Bronchial epithelial cell (primary cell): ENCODE data around the gene SGPP2. TPM values are rescaled to one million over a fixed set of nuclear protein-coding genes. Genes with fewer than 3 reads are reported as not detected.

ENCODE experiments used
- DNase-seq: peaks from one replicate; pipeline ENCODE4 v3.0.0-alpha.2; 2010; ENCODE audit warnings: low read depth
- FAIRE-seq: peaks from 2 replicates; lab custom pipeline; 2011; peaks lifted over from hg19 to GRCh38; lab: Jason Lieb, UNC
- H3K27me3 ChIP-seq: 2 replicates; pipeline ENCODE4 v1.5.1; 2011; ENCODE audit warnings: low read length; ENCODE audit not compliant: control insufficient read depth, insufficient read depth
- H3K36me3 ChIP-seq: 2 replicates; pipeline ENCODE4 v1.5.1; 2011; ENCODE audit warnings: low read length; ENCODE audit not compliant: control insufficient read depth, insufficient read depth
- H3K4me3 ChIP-seq: 2 replicates; pipeline ENCODE4 v1.5.1; 2011; ENCODE audit warnings: mild to moderate bottlenecking, low read depth, low read length, control low read depth
- CTCF ChIP-seq: IDR thresholded peaks from 2 replicates; pipeline ENCODE4 v1.5.1; 2011; ENCODE audit warnings: mild to moderate bottlenecking, moderate library complexity, low read length, control low read depth, inconsistent platforms; ENCODE audit not compliant: insufficient read depth, severe bottlenecking
- total RNA-seq: library from RNA; depleted of rRNA; stranded (reverse); fragments of >200 nt; gene quantifications from 2 replicates; pipeline ENCODE4 v1.2.1, GENCODE V29; 2014

The SGPP2 gene
- total RNA-seq, 1 donor from 2014 or later = 9.7 TPM

GRCh38 chr2:222391743-222392285 is 32.5 kb upstream of the SGPP2 start:
- DNase-seq (no peak), FAIRE-seq (no peak)
- no peaks in the 10 kb centered on the region for H3K36me3 ChIP-seq
- no peaks in the 10 kb centered on the region for H3K27me3 ChIP-seq
- H3K4me3 ChIP-seq = no peak overlapping the region
- TF ChIP-seq CTCF = no peak

- H3K36me3 ChIP-seq = no peaks in the 10 kb centered on the region
- DNase-seq (no peak), FAIRE-seq (no peak)
- no peaks in the 10 kb centered on the region for H3K27me3 ChIP-seq
- no peak for TF ChIP-seq CTCF
- no peak overlapping the region for H3K4me3 ChIP-seq
These were observed 30.5 kb upstream of the SGPP2 start for GRCh38 chr2:222393733-222394267.

- H3K27me3 ChIP-seq = no peaks in the 10 kb centered on the region
- FAIRE-seq (no peak), DNase-seq (peak; percentile 24)
- H3K4me3 ChIP-seq = no peak overlapping the region
- no peaks in the 10 kb centered on the region for H3K36me3 ChIP-seq
- no peak for TF ChIP-seq CTCF
These were observed 25.9 kb upstream of the SGPP2 start for GRCh38 chr2:222398446-222398885.

GRCh38 chr2:222399038-222399783 is 25.1 kb upstream of the SGPP2 start:
- DNase-seq (peak; percentile 12), FAIRE-seq (no peak)
- H3K27me3 ChIP-seq = no peaks in the 10 kb centered on the region
- TF ChIP-seq CTCF = no peak
- no peak overlapping the region for H3K4me3 ChIP-seq
- no peaks in the 10 kb centered on the region for H3K36me3 ChIP-seq

- TF ChIP-seq CTCF = no peak
- H3K4me3 ChIP-seq = no peak overlapping the region
- FAIRE-seq (no peak), DNase-seq (no peak)
- no peaks in the 10 kb centered on the region for H3K27me3 ChIP-seq
- no peaks in the 10 kb centered on the region for H3K36me3 ChIP-seq
These were observed 20.0 kb upstream of the SGPP2 start for GRCh38 chr2:222404151-222404905.
